HuH-7.5 (cell line): Measurements from ENCODE around the gene NSG1.

Experiments used
- DNase-seq: peaks from one replicate; pipeline ENCODE4 v3.0.0; 2011; ENCODE audit warnings: low spot score

The NSG1 gene

DNA sequence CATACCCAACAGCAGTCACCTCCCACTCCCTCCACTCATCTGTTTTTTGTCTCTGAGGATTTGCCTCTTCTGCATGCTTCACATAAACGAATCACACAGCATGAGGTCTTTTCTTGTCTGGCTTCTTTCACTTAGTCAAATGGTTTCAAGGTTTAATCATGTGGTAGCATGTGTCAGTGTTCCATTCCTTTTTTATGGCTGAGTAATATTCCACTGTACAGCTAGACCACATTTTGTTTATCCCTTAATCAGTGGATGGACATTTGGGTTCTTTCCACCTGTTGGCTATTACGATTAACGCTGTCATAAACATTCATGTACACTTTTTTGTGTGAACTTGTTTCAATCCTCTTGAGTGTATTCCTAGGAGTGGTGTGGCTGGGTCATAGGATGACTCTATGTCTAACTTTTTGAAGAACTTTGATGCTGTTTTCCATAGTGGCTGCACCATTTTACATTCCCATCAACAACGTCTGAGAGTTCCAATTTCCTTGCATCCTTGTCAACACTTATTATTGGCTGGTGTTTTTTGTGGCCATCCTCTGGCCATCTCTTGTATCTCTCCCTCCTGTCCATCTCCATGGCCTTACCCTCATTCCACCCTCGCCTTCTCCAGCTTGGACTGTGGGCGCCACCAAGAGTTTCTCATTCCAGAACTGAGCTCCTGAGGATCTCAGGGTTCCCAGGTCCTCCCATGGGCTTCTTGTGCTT, 12.4 kb upstream of the NSG1 start:
- no peak for DNase-seq

DNA sequence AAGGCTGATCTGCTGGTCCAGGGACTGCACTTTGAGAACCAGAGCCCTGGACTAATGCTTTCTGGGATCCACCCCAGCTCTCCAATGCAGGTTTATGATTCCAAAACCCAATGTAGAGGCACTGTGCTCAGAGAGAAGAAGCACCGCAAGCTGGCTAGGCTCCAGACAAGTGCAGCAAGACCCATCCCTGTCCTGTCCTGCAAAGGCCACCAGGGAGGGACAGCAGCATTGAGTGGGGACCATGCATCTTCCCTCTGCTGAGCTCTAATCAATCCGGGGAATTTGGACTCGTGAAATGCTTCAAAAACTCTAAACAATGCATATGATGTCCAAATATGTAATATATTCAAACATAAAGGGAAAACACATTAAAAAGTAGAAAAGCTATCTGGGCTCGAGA, 10.8 kb upstream of the NSG1 start:
- DNase-seq: no peak

DNA sequence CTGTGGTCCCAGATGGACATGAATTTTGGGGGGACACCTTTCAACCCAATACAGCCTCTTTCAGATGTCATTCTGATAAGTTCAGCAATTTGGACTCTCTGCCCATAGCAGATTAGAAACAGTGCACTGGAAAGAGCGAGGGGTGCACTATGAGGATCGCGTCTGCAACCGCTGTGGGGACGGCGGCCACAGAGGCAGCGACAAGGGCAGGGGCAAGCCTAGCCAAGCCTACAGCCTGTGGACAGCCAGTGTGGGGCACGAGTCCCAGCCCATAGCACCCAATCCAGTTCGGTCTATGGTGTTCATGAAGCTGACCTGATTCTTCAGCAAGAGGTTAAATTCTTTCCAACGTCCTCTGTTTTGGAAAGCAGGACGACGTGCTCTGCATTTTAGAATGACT, 9.7 kb upstream of the NSG1 start:
- DNase-seq: no peak

DNA sequence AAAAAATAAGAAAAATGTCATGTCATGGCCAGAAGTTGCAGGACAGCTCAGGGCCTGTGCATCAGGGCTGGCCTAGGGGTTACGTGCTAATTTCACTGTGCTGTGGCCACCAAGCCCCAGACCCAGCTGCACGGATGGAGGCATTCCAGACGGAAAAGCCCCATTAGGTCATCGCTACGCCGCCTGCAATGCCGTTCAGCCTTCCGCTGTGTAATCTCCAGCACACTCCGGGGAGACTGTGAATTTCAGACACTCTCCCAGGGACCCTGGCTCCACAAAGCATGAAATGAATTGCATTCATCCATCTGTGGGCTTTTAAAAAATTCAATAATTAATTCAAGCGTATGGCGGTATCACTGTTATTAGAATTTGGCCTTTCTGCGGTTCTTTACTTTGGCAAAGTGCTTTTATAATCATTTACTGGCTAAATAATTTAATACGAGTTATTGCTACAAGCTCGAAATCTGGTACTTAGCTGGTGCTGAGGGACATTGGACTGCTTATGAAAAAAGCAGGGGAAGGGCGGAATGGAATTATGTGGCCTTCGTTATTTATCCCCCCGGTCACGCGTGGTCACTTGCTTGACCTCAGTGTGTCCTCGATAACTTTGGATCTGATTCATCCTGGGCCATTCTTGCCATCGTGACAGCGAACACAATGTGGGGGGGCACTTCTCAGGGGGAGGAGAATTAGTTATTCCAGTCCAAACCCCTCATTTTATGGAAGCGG, 9.0 kb upstream of the NSG1 start:
- no peak for DNase-seq

DNA sequence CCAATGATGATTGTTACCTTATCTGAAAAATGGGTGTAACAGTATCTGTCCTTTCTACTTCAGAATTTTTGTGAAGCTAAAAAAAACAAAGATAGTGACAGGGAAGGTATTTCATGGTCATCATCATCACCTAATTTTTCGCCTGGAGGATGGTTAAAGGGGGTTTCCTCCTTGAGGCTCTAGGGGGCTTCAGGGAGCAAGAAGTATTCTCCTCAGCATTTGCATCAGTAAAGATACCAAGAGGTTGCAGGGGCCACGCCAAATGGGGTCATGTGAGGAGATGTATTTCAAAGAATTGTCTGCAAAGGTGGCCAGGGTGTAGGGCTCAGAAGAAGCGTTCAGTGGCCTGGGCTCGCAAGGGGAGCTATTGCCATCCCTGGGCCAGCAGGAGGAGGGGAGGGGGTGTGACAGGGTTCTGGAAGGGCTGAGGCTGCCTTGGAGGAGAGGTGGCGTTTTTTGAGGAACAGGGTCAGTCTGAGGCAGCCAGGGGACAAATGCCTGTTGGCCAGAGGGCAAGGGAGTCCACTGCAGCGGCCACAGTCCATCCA, 7.3 kb upstream of the NSG1 start:
- no peak for DNase-seq

DNA sequence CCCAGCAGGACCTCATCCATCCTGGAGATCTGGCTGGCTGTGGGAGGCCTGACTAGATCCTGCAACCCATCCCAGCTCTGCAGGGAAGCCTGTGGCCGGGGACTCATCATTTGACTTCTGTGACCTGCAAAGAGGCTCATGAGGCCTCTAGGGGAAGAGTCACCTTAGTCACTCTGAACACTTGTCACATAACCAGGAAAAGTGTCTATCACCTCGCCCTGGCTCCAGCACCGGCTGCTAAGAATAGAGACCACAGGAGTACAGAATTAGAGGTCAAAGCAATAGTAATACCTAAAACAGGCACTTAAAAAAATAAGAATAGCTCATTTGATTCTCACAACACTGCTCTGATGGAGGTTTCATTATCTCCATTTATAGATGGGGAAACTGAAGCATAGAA, 3.8 kb upstream of the NSG1 start:
- no peak for DNase-seq

DNA sequence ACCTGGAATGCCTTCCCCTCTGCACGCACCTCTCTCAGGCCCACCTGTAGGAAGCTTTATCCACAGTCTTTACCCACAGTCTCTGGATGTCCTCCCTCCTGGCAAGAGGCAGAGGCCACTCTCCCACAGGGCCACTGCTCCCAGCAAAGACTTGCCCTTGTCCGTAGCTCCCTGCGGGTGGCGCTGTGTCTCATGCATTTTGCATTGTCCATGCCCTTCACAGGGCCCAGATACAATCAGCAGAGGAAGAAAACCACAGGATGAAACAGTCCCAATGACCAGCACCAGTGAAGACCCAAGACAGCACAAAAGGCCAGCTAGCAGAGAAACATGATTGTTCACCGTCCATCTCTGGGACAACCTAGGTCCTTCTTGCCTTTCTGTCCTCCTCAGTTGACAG, 2.1 kb upstream of the NSG1 start:
- peak; percentile 50 for DNase-seq

DNA sequence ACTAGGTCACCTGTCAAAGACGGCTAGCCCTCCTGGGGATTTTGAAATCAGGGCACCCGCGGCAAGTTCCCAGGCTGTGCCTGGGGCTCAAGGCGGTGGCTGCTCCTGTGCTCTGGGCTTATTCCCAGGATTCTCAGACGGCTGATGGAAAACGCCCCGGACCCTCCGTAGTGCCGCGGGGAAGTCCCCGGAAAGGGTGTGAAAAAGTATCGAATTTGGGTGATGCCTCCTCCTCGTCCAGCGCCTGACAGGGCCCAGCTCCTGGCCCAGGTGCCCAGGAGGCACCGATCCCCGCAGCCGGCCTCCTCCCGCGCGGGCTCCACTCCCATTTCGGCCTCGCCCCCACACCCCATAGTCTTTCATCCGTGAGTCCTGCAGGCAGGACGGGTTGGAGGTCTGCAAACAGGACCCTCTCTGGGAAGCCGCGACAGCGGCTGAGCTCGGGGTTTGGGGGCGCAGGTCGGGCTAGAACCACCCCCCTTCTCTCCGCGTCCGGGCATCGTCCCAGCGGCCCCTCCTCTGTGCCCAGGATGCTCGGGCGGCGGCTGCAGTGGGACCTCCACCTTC, 1.1 kb upstream of the NSG1 start:
- no peak for DNase-seq

DNA sequence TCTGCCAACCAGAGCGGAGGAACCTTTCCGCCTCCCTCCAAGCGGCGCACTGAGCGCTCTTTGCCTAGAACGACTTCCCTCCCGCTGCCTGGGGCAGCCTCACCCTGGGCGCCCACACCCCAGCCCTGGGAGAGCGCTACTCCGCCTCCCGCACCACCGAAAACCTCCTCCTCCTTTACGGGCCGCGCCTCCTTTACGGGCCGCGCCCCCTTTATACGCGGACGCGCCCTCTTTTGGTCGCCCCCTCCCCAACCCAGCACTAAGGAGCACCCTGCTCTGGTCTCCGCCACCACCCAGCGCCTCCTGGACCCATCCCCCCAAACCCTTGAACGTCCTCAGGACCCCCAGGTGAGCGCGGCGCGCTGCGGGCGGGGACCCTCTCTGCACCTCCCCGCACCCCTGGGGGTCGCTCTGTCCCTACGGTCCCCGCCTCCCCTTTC, 586 bp upstream of the NSG1 start:
- DNase-seq: no peak

DNA sequence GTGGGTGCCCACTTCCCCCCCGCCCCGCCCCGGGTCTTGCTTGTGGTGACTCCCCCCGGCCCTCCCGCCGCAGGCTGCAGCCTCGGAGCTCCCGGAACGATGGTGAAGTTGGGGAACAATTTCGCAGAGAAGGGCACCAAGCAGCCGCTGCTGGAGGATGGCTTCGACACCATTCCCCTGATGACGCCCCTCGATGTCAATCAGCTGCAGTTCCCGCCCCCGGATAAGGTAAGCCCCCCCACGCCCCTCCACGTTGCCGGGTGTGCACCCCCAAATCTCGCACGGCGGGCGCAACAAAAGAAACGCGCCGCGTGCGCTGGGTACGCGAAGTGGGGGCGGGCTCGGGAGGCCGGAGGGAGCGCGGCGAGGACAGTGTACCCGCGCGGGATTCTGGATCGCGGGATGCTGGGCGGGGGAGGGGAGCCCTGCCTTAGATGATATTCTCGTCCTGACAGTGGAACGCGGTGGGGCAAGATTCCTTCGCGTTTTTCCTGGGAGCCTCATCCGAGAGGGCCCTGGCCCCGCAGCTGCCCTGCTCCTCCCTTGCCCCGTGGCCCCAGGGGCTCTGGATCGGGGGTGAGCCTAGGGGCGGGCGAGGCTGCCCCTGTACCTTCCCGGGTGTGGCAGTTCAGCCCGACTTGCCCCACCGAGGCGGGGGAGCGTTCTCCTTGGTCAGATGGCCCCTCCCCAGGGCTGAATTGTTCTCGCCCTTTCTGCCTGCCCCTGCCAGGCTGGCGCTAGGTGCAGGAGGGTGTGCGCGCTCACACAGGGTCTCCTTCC, 819 bp downstream of the NSG1 start:
- no peak for DNase-seq

DNA sequence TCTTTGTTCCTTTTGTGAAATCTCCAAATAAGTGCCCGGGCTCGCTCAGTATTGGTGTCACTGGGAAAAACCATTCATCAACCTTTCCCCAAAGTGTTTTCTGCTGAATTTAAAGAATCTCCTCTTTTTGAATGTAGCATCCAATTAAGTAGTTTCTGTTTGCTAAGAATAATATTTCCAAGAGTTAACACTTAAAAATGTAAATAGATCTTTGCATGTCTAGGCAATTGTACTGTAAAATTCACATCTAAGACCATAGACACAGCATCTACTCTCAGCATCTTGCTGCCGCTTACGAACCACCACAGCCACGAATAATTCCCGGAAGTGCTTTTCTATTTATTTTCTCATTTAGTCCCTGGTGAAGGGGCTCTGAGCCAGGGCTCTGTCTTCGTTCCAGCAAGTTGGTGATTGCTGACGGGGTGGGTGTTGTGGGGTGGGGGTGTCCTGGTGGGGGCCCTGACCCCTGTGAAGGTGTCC, 1.4 kb downstream of the NSG1 start:
- DNase-seq: no peak

DNA sequence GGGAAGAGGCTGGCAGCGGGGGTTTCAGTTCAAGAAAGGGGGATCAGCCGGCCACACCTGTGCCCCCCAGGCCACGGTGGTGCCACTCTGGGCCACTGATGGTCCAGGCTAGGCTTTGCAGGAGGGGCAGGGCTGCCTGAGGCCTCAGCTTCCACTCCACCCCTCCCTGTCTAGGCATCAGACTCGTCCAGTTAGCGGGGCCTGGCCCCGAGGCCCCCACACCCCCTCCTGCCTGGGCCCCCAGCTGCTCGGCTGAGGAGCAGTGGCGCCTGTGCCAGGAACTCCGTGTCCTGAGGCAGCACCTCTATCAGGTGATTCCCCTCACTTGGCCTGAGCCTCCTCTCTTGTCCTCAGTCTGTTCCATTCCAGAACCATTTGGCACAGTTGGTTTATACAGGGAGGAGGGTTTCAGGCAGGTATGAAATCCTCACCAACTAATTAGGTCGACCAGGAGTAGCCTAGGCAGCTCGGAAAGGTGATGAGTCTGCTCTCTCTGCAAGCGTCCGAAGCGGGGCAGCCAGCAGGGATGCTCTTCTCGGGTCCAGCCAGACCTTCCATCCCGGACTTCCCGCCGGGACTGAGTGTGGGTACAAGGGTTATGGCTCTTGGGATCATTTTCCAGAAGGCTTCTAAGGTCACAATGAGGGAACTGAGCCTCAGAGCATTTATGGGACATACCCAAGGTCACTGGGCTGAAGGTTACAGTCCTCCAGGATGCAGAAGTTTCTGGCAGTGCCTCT, 2.1 kb downstream of the NSG1 start:
- DNase-seq: no peak

DNA sequence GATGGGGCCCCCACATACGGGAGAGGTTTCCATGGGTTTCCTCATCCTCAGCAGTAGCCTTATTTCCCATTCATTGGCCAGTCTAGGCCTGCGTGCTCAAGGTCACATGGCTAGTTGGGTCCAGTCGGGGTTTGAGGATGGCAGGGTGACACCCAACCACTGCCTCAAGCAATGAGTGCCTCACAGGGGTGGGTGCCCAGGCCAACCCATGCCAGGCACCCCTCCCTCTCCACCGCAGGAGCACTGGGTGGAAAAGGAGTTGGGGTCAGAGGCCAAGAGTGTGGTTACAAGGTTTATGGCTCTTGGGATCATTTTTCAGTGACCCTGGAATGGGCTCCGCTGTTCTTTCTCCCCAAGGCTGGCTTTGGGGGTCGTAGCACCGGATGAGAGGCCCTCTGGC, 3.1 kb downstream of the NSG1 start:
- no peak for DNase-seq

DNA sequence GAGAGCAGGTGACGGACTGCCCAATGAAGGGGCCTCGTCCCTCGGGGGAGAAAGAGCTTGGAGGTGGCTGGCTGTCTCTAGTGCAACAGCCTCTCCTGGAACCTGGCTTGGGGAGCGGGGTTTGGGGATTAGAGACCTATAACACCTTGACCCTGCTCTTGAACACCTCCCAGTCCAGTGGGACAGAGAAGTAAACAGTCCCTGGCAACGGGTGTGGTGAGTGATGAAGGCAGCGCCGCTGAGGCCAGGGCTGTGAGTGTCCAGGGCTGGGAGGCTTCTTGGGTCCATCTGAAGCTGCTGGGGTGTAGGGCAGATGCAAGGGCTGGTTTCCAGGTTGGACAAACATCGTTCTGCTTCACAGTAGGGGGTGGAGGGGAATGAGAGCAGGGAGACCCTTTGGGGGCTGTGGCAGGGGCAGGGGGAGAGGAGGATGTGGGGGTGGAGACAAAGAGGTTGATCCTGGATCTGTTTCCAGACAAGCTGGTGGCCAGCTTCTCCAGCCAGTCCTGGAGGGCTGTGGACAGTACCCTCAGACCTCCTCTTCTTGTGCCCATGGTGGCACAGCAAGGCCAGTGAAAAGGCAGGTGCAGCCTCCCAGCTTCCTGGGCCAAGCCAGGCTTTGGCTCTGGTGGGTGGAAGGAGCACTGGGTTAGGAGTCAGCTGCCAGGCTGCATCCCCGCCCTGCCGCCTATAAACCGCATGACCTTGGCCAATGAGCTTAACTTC, 3.8 kb downstream of the NSG1 start:
- DNase-seq: no peak

DNA sequence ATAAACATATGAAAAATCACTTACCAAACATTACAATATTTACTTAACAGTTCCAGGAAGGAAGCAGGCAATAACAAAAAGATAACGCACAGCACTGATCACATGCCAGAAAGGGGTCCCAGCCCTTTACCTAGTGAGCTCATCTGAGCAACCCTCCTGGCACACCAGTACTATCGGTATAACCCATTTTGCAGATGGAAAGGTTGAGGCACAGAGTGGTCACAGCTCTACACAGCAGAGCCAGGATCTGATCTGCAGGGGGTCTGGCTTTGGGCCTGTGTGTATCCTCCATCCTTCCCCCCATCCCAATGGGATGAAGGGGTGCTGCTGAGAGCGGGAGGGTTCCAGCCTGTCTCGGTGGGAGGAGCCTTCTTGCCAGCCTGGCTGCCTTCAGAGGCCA, 5.0 kb downstream of the NSG1 start:
- no peak for DNase-seq

DNA sequence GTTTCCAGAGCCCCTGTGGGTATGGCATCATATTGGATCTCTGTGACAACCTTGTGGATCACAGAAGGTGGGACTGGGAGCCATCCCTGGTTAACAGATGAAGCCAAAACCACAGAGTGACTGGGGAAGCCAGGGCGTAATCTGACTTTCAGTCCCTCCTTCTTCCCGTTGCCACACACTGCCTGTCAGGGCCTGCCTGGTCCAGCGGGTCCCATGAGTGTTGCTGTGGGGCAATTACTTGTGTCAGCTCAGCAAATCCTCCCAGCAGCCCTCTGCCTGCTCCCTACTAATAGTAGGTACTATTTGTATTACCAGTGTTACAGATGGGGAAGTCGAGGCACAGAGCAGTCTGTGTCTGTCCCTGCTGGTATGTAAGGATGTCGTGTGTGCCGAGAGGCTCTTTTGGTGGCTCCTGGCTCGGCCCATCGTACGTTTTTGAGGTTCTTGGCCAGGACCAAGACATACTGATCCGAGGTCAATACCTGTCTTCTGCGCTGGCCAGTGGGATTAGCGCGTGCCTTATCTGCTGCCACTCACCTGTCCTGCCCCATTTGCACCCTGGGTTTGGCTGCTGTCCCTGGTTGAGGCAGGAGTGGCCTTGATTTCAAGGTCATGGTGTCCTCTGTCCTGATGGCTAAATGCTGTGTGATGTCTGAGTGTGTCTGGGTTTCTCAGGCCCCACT, 5.7 kb downstream of the NSG1 start:
- no peak for DNase-seq

DNA sequence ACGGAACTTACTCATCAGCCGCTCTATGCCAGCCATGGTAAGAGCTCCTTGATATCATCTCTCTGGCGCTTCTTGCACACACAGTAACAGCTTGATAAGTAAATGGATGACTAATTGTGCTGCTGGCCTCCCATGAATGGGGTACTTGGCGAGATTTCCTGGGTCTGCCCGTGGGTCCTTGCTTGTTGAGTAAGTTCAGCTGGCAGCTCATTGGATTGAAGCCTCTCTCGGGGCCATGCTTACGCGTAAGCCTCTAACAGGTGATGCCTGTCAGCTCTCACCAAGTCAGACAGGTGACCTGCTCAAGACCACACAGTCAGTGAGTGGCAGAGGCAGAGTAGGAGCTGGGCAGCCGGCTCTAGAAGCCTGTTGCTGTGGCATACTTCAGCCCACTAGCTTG, 7.7 kb downstream of the NSG1 start:
- no peak for DNase-seq

DNA sequence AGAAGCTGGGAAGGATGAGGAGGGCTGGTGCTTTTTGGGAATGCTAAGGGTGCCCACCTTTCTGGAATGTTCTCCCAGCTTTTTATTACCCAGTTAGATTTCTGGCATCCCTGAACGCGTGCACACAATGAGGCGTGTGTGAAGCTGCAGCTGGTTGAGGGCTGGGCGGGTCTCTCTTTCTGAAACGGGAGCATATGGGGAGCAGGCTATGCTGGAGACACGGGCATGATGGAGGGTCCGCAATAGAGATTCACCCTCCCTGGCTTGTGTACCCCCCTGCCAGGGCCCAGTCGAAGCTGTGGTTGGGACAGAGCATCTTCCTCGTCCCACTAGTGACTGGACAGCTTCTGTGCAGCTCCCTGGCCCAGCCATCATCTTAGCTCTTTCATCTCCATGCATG, 8.5 kb downstream of the NSG1 start:
- DNase-seq: no peak

DNA sequence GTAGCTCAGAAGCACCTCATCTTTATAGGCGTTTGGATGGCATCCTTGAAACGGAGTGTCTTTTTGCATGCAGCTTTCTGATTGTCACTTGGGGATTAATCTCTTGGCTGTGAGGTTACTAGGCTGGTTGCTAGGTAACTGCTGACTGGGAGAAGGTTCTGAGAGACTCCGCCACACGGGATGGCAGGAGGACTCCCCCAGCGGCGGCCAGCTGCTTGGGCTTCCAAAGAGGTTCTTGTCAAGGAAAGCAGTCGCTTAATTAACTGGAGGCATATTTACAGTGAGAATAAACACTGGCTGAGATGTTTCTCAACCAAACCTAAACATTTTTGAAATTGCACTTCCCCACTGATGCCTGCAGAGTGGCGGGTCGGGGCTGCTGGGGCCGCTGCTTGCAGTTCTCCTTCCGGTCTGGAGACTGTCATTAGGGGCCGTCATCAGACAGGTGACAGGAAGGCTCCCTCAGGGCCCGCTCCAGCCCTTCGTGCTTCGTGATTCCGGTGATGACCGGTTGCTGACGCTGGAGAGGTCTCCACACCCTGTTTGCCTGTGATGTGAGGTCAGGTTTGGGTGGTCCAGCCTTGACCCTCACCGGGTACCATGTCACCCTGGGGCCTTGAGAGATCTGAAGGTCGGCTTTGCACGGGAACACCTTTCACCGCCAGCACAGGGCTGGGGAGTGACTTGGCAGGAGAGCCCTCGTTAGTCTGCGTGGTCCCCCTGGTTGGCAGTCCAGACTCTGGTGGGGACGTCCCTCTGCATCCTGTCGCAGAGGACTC, 9.1 kb downstream of the NSG1 start:
- DNase-seq: no peak
